HepG2 (cell line): ENCODE data around the gene PTPRF. TPM values are rescaled to one million over a fixed set of nuclear protein-coding genes. Genes with fewer than 3 reads are reported as not detected.

Source experiments
- ASH2L ChIP-seq: fragments of 300-600, 200-600 bp; sonication (generic); IDR thresholded peaks from 2 replicates; pipeline ENCODE4 v1.7.0; 2017; ENCODE audit warnings: low read depth, mild to moderate bottlenecking, moderate library complexity, mixed read lengths, low read length; ENCODE audit not compliant: insufficient read length
- CENPBD1 ChIP-seq: sonication (generic); formaldehyde crosslinking; IDR thresholded peaks from 2 replicates; pipeline ENCODE4 v1.8.0; 2022; ENCODE audit warnings: missing genetic modification reagents, low read depth, mild to moderate bottlenecking, borderline replicate concordance
- ELK4 ChIP-seq: sonication (generic); formaldehyde crosslinking; IDR thresholded peaks from 2 replicates; pipeline ENCODE4 v1.9.0; 2021; ENCODE audit warnings: missing genetic modification reagents, borderline replicate concordance
- GTF3A ChIP-seq: sonication (generic); formaldehyde crosslinking; conservative IDR thresholded peaks from 2 replicates; pipeline ENCODE4 v1.4.0; 2020; ENCODE audit warnings: mild to moderate bottlenecking, missing genetic modification reagents
- HMGA1 ChIP-seq: sonication (generic); formaldehyde crosslinking; conservative IDR thresholded peaks from 2 replicates; pipeline ENCODE4 v1.4.0; 2020; ENCODE audit warnings: missing genetic modification reagents
- IKZF1 ChIP-seq: fragments of 450-650 bp; IDR thresholded peaks from 2 replicates; pipeline ENCODE4 v1.7.1; 2016
- MAZ ChIP-seq, 2 experiments: sonication (generic) in 1 of 2; formaldehyde crosslinking in 1 of 2; IDR thresholded peaks; 2 replicates each; pipeline versions ENCODE4 v1.5.0 to v1.6.1; 2012 to 2020; ENCODE audit warnings: low read depth in 2 of 2, mild to moderate bottlenecking in 2 of 2, borderline replicate concordance in 1 of 2, improper control_type of control experiment in 1 of 2, low read length in 1 of 2, missing genetic modification reagents in 1 of 2, moderate library complexity in 1 of 2
- NCOA5 ChIP-seq: sonication (generic); formaldehyde crosslinking; IDR thresholded peaks from 2 replicates; pipeline ENCODE4 v1.4.0; 2020; ENCODE audit warnings: missing genetic modification reagents
- PITX1 ChIP-seq: sonication (generic); formaldehyde crosslinking; IDR thresholded peaks from 2 replicates; pipeline ENCODE4 v1.5.1; 2020; ENCODE audit warnings: mild to moderate bottlenecking, missing genetic modification reagents
- POLR2A ChIP-seq, 2 experiments: IDR thresholded peaks; 2 replicates each; pipeline ENCODE4 v1.6.1; 2011; ENCODE audit warnings: low read depth in 2 of 2, low read length in 2 of 2, mild to moderate bottlenecking in 1 of 2, moderate library complexity in 1 of 2; ENCODE audit not compliant: insufficient read depth in 1 of 2
- SPEN ChIP-seq: sonication (generic); formaldehyde crosslinking; IDR thresholded peaks from 2 replicates; pipeline ENCODE4 v1.5.1; 2020; ENCODE audit warnings: low read depth, mild to moderate bottlenecking, missing genetic modification reagents
- TEAD3 ChIP-seq: optimal IDR thresholded peaks from 2 replicates; pipeline ENCODE3; 2016; ENCODE audit warnings: borderline replicate concordance
- ZFX ChIP-seq: sonication (generic); formaldehyde crosslinking; IDR thresholded peaks from 2 replicates; pipeline ENCODE4 v1.4.0; 2020; ENCODE audit warnings: mild to moderate bottlenecking, low read depth, missing genetic modification reagents, moderate library complexity
- ZGPAT ChIP-seq: IDR thresholded peaks from 2 replicates; pipeline ENCODE4 v1.6.1; 2016; ENCODE audit warnings: mild to moderate bottlenecking
- ZNF432 ChIP-seq: sonication (generic); formaldehyde crosslinking; IDR thresholded peaks from 2 replicates; pipeline ENCODE4 v1.5.0; 2020; ENCODE audit warnings: missing genetic modification reagents, mild to moderate bottlenecking, borderline replicate concordance
- ZNF441 ChIP-seq: sonication (generic); formaldehyde crosslinking; IDR thresholded peaks from 2 replicates; pipeline ENCODE4 v1.7.0; 2021; ENCODE audit warnings: missing genetic modification reagents, borderline replicate concordance
- ZNF749 ChIP-seq: sonication (generic); formaldehyde crosslinking; IDR thresholded peaks from 2 replicates; pipeline ENCODE4 v1.8.0; 2022; ENCODE audit warnings: mild to moderate bottlenecking, missing genetic modification reagents, moderate library complexity, borderline replicate concordance
- polyA plus RNA-seq, 8 experiments: library from polyadenylated mRNA; depleted of rRNA in 3 of 8; stranded (reverse) in 7 of 8; unstranded in 1 of 8; fragments of >200 nt; fragmentation: Illumina TruSeq in 4 of 8; extraction: Trizol in 4 of 8; gene quantifications; 2 replicates each; pipeline versions ENCODE4 v1.2.1 to v1.2.3, GENCODE V29; 2011 to 2016; ENCODE audit warnings: low read depth in 4 of 8, missing spikeins in 1 of 8, mixed read lengths in 1 of 8; ENCODE audit not compliant: insufficient read depth in 1 of 8
- total RNA-seq, 5 experiments: library from RNA; depleted of rRNA; stranded (reverse); fragments of >200 nt; fragmentation: Illumina TruSeq; extraction: Trizol; gene quantifications; 2 replicates each; pipeline ENCODE4 v1.2.3, GENCODE V29; 2016; ENCODE audit warnings: low read depth in 1 of 5
- TF ChIP-seq, protein P1 (sequence below): sonication (generic); IDR thresholded peaks from 2 replicates; pipeline ENCODE4 v1.6.1; 2016; ENCODE audit warnings: low read depth, borderline replicate concordance
- TF ChIP-seq, protein P2 (sequence below): sonication (generic); formaldehyde crosslinking; IDR thresholded peaks from 2 replicates; pipeline ENCODE4 v1.5.0; 2020; ENCODE audit warnings: mild to moderate bottlenecking, missing genetic modification reagents
- TF ChIP-seq, protein P3 (sequence below): sonication (generic); formaldehyde crosslinking; IDR thresholded peaks from 2 replicates; pipeline ENCODE4 v1.4.0; 2020; ENCODE audit warnings: missing genetic modification reagents

The PTPRF gene
- total and polyA plus RNA-seq, 2 of the 13 experiments (the other 11 are each of a cell fraction or from before 2014, with no cell fraction given) = 55.9 to 167 TPM

DNA sequence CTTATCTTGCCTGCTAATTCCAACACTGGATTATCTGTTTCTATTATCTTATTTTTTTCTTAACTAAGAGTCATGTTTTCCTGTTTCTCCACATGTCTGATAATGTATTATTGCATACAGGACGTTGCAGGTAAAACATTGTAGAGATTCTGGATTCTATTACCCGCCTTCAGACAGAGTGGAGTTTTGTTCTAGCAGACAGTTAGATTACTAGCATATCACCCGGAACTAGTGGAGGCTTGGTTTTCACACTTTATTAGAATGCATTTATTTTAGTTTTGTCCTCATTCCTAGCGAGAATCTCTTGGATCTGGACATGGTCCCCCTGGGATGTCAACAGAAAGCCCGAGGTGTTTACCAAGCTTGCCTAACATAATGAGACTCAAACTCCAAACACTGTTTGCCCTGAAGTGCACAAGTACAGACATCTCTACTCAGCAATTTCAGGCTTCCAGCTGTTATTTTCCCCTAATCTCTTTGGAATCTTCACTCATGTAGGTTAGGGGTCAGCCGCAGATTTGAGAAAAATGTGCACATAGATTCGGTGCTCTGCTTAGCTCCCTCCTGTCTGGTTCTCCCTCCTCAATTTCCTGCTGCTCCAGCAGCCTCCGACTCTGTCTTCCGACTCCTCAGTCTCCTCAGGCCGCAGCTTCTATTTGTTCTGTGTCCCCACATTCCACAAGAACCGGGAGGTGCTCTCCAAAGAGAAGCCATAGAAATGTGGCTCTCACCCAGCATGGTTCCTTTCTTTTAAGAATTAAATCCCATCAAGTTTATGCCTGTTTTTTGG is 36.8 kb upstream of the PTPRF start (continued):
- TF ChIP-seq TEAD3 (CRISPR knock-in tag) (peak; percentile 45), GTF3A (CRISPR knock-in tag) (no peak), NCOA5 (CRISPR knock-in tag) (no peak), ZGPAT (no peak), SPEN (CRISPR knock-in tag) (no peak), CENPBD1 (no peak), ELK4 (CRISPR knock-in tag) (no peak), ASH2L (no peak), MAZ (IDR thresholded peaks at IDR 0.05; ENCODE audit: borderline replicate concordance, low read depth, low read length) (no peak), MAZ (CRISPR knock-in tag; IDR thresholded peaks at IDR 0.05; ENCODE audit: low read depth) (no peak), ZNF441 (no peak), POLR2A (IDR thresholded peaks at IDR 0.05; ENCODE audit: insufficient read depth in 1 of 2, low read depth in 2 of 2, low read length in 2 of 2) (no peak), HMGA1 (CRISPR knock-in tag) (no peak), IKZF1 (no peak), ZFX (CRISPR knock-in tag) (no peak), ZNF749 (CRISPR knock-in tag) (no peak), PITX1 (CRISPR knock-in tag) (peak; percentile 39; the same call in 1 of the 2 replicates), ZNF432 (no peak)
- TF ChIP-seq, protein P1, sequence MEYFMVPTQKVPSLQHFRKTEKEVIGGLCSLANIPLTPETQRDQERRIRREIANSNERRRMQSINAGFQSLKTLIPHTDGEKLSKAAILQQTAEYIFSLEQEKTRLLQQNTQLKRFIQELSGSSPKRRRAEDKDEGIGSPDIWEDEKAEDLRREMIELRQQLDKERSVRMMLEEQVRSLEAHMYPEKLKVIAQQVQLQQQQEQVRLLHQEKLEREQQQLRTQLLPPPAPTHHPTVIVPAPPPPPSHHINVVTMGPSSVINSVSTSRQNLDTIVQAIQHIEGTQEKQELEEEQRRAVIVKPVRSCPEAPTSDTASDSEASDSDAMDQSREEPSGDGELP = peak; percentile 66; the same call in 1 of the 2 replicates
- TF ChIP-seq, protein P2, sequence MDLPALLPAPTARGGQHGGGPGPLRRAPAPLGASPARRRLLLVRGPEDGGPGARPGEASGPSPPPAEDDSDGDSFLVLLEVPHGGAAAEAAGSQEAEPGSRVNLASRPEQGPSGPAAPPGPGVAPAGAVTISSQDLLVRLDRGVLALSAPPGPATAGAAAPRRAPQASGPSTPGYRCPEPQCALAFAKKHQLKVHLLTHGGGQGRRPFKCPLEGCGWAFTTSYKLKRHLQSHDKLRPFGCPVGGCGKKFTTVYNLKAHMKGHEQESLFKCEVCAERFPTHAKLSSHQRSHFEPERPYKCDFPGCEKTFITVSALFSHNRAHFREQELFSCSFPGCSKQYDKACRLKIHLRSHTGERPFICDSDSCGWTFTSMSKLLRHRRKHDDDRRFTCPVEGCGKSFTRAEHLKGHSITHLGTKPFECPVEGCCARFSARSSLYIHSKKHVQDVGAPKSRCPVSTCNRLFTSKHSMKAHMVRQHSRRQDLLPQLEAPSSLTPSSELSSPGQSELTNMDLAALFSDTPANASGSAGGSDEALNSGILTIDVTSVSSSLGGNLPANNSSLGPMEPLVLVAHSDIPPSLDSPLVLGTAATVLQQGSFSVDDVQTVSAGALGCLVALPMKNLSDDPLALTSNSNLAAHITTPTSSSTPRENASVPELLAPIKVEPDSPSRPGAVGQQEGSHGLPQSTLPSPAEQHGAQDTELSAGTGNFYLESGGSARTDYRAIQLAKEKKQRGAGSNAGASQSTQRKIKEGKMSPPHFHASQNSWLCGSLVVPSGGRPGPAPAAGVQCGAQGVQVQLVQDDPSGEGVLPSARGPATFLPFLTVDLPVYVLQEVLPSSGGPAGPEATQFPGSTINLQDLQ (CRISPR knock-in tag) = no peak
- TF ChIP-seq, protein P3, sequence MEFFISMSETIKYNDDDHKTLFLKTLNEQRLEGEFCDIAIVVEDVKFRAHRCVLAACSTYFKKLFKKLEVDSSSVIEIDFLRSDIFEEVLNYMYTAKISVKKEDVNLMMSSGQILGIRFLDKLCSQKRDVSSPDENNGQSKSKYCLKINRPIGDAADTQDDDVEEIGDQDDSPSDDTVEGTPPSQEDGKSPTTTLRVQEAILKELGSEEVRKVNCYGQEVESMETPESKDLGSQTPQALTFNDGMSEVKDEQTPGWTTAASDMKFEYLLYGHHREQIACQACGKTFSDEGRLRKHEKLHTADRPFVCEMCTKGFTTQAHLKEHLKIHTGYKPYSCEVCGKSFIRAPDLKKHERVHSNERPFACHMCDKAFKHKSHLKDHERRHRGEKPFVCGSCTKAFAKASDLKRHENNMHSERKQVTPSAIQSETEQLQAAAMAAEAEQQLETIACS (CRISPR knock-in tag) = no peak
